ENCODE data around the gene THAP4. TPM values are rescaled to one million over a fixed set of nuclear protein-coding genes. Genes with fewer than 3 reads are reported as not detected.
A peak's percentile ranks its signal among the peaks of the same experiment; 100 is the strongest.

THAP4 gene
- total RNA-seq, 1 donor from 2014 or later: 32.4 TPM

GRCh38 chr2:241540771-241541561 is 96.0 kb downstream of the THAP4 start:
- peak; percentile 67 for DNase-seq
- peaks cover 3% of the 10 kb centered on the region for H3K27me3 Mint-ChIP-seq (ENCODE audit: unreplicated experiment)
- no peaks in the 10 kb centered on the region for H3K36me3 Mint-ChIP-seq (ENCODE audit: unreplicated experiment)
- H3K9me3 Mint-ChIP-seq (ENCODE audit: unreplicated experiment): peaks cover 3% of the 10 kb centered on the region
- TF ChIP-seq CTCF (IDR thresholded peaks at IDR 0.05; ENCODE audit: partially characterized antibody, unreplicated experiment): no peak
- peak overlapping the region; percentile 50 for H3K27ac Mint-ChIP-seq (ENCODE audit: unreplicated experiment)
- peak overlapping the region; percentile 84 for H3K4me3 Mint-ChIP-seq (ENCODE audit: unreplicated experiment)
- H3K4me1 Mint-ChIP-seq (ENCODE audit: low read depth, unreplicated experiment): no peaks in the 10 kb centered on the region

GRCh38 chr2:241540401-241540770 is 96.6 kb downstream of the THAP4 start:
- peaks cover 3% of the 10 kb centered on the region for H3K9me3 Mint-ChIP-seq (ENCODE audit: unreplicated experiment)
- H3K4me3 Mint-ChIP-seq (ENCODE audit: unreplicated experiment): peak overlapping the region; percentile 84
- no peaks in the 10 kb centered on the region for H3K4me1 Mint-ChIP-seq (ENCODE audit: low read depth, unreplicated experiment)
- no peaks in the 10 kb centered on the region for H3K36me3 Mint-ChIP-seq (ENCODE audit: unreplicated experiment)
- TF ChIP-seq CTCF (IDR thresholded peaks at IDR 0.05; ENCODE audit: partially characterized antibody, unreplicated experiment): no peak
- no peak for DNase-seq
- peaks cover 3% of the 10 kb centered on the region for H3K27me3 Mint-ChIP-seq (ENCODE audit: unreplicated experiment)
- H3K27ac Mint-ChIP-seq (ENCODE audit: unreplicated experiment): no peak overlapping the region

GRCh38 chr2:241539616-241540374 is 97.2 kb downstream of the THAP4 start:
- Mint-ChIP-seq H3K27ac (ENCODE audit: unreplicated experiment) (no peak overlapping the region), H3K4me1 (ENCODE audit: low read depth, unreplicated experiment) (no peaks in the 10 kb centered on the region), H3K27me3 (ENCODE audit: unreplicated experiment) (peaks cover 3% of the 10 kb centered on the region), H3K4me3 (ENCODE audit: unreplicated experiment) (no peak overlapping the region), H3K9me3 (ENCODE audit: unreplicated experiment) (peaks cover 3% of the 10 kb centered on the region), H3K36me3 (ENCODE audit: unreplicated experiment) (no peaks in the 10 kb centered on the region)
- no peak for TF ChIP-seq CTCF (IDR thresholded peaks at IDR 0.05; ENCODE audit: partially characterized antibody, unreplicated experiment)
- DNase-seq: no peak

GRCh38 chr2:241538838-241539615 is 97.9 kb downstream of the THAP4 start:
- H3K4me3 Mint-ChIP-seq (ENCODE audit: unreplicated experiment): peak overlapping the region; percentile 1
- no peak for TF ChIP-seq CTCF (IDR thresholded peaks at IDR 0.05; ENCODE audit: partially characterized antibody, unreplicated experiment)
- no peaks in the 10 kb centered on the region for H3K36me3 Mint-ChIP-seq (ENCODE audit: unreplicated experiment)
- H3K27ac Mint-ChIP-seq (ENCODE audit: unreplicated experiment): no peak overlapping the region
- peaks cover 3% of the 10 kb centered on the region for H3K27me3 Mint-ChIP-seq (ENCODE audit: unreplicated experiment)
- peaks cover 3% of the 10 kb centered on the region for H3K9me3 Mint-ChIP-seq (ENCODE audit: unreplicated experiment)
- H3K4me1 Mint-ChIP-seq (ENCODE audit: low read depth, unreplicated experiment): no peaks in the 10 kb centered on the region
- no peak for DNase-seq
